T1000 (cell line): ENCODE results near the gene ATP6V1F.

Experiments used
- DNase-seq: peaks from one replicate; lab custom pipeline; 2025; ENCODE audit warnings: mixed read lengths; lab: John Stamatoyannopoulos, UW

The ATP6V1F gene

GRCh38 chr7:128884561-128885369 is 22.1 kb downstream of the ATP6V1F start:
- DNase-seq: no peak

- no peak for DNase-seq
These were observed 22.9 kb downstream of the ATP6V1F start for GRCh38 chr7:128885370-128886187.

- no peak for DNase-seq
These were observed 23.9 kb downstream of the ATP6V1F start for GRCh38 chr7:128886391-128887168.

GRCh38 chr7:128887169-128888038 is 24.7 kb downstream of the ATP6V1F start:
- no peak for DNase-seq

- DNase-seq: no peak
These were observed 25.5 kb downstream of the ATP6V1F start for GRCh38 chr7:128888039-128888755.

GRCh38 chr7:128888756-128889095 is 26.1 kb downstream of the ATP6V1F start:
- no peak for DNase-seq

GRCh38 chr7:128889121-128889520 is 26.5 kb downstream of the ATP6V1F start:
- no peak for DNase-seq

GRCh38 chr7:128890306-128891109 is 27.9 kb downstream of the ATP6V1F start:
- DNase-seq: no peak

- no peak for DNase-seq
These were observed 28.7 kb downstream of the ATP6V1F start for GRCh38 chr7:128891110-128891941.

- no peak for DNase-seq
These were observed 29.2 kb downstream of the ATP6V1F start for GRCh38 chr7:128891942-128892269.

GRCh38 chr7:128892521-128893250 is 30.0 kb downstream of the ATP6V1F start:
- no peak for DNase-seq

GRCh38 chr7:128893251-128894100 is 30.8 kb downstream of the ATP6V1F start:
- DNase-seq: no peak

- no peak for DNase-seq
These were observed 31.4 kb downstream of the ATP6V1F start for GRCh38 chr7:128894101-128894440.

- DNase-seq: no peak
These were observed 32.7 kb downstream of the ATP6V1F start for GRCh38 chr7:128895320-128895719.

- no peak for DNase-seq
These were observed 36.7 kb downstream of the ATP6V1F start for GRCh38 chr7:128899392-128899791.

GRCh38 chr7:128900237-128900636 is 37.6 kb downstream of the ATP6V1F start:
- DNase-seq: no peak

- DNase-seq: no peak
These were observed 40.3 kb downstream of the ATP6V1F start for GRCh38 chr7:128902761-128903585.
